Duodenal mucosa (tissue), 2 donors: ENCODE measurements around the gene RBM33.

Experiments used
- H3K27ac ChIP-seq: one replicate; pipeline ENCODE4 v1.7.0; 2013; ENCODE audit warnings: low read depth, low read length
- H3K27me3 ChIP-seq, 2 donors: one replicate each; pipeline ENCODE4 v1.7.0; 2013; ENCODE audit warnings: low read length in 2 of 2, control low read depth in 1 of 2; ENCODE audit not compliant: insufficient read depth in 2 of 2, control insufficient read depth in 1 of 2
- H3K36me3 ChIP-seq, 2 donors: one replicate each; pipeline ENCODE4 v1.7.0; 2013; ENCODE audit warnings: low read length in 2 of 2, control low read depth in 1 of 2; ENCODE audit not compliant: insufficient read depth in 2 of 2, control insufficient read depth in 1 of 2
- H3K4me1 ChIP-seq, 2 donors: one replicate each; pipeline ENCODE4 v1.7.0; 2013; ENCODE audit warnings: low read length in 2 of 2, control low read depth in 1 of 2; ENCODE audit not compliant: insufficient read depth in 2 of 2, control insufficient read depth in 1 of 2
- H3K4me3 ChIP-seq, 2 donors: one replicate each; pipeline ENCODE4 v1.7.0; 2013; ENCODE audit warnings: low read length in 2 of 2, low read depth in 1 of 2
- H3K9ac ChIP-seq, 2 donors: one replicate each; pipeline ENCODE4 v1.7.0; 2013; ENCODE audit warnings: low read length in 2 of 2, low read depth in 1 of 2
- H3K9me3 ChIP-seq, 2 donors: one replicate each; pipeline ENCODE4 v1.7.0; 2013; ENCODE audit warnings: low read length in 2 of 2, control low read depth in 1 of 2; ENCODE audit not compliant: control insufficient read depth in 1 of 2

RBM33 gene

DNA sequence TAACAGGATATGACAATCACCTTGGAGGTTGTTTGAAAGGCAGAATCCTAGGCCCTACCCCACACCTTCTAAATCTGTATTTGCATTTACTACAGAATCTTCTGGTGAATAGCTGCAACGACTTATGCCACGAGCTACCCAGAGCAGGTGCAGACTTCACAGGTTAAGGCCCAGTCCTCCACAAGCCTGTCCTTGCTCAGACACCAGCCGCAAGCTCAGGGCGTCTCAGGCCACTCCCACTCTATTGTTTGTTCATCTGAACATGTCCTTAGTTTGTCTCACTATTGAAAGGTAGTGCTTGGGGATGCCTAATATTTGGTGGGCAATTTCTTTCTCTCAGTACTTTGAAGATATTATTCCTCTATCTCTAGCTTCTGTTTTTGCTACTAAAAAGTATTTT, 18.9 kb upstream of the RBM33 start:
- Histone ChIP-seq H3K9ac (no peak overlapping the region), H3K4me1 (no peaks in the 10 kb centered on the region), H3K9me3 (peaks cover 6 to 10% of the 10 kb centered on the region in 2 donors), H3K27me3 (no peaks in the 10 kb centered on the region), H3K4me3 (no peak overlapping the region), H3K27ac (no peak overlapping the region), H3K36me3 (no peaks in the 10 kb centered on the region)

DNA sequence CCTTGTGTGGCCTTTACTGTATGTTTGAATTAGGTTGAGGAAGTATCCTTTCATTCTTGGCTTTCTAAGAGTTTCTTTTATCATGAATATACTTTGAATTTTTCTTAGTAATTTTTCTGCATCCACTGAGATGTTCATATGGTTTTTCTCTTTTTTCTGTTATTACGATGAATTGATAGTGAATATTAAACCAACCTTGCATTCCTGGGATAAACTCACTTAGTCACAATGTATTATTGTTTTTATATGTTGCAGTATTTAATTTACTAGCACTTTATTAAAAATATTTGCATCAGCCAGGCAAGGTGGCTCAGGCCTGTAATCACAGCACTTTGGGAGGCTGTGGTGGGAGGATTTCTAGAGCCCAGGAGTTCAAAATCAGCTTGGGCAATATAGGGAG, 15.3 kb upstream of the RBM33 start:
- H3K36me3 ChIP-seq, result no peaks in the 10 kb centered on the region
- H3K9me3 ChIP-seq, result peaks cover 6 to 10% of the 10 kb centered on the region in 2 donors
- no peak overlapping the region for H3K4me3 ChIP-seq
- no peaks in the 10 kb centered on the region for H3K27me3 ChIP-seq
- no peaks in the 10 kb centered on the region for H3K4me1 ChIP-seq
- H3K27ac ChIP-seq, result no peak overlapping the region
- no peak overlapping the region for H3K9ac ChIP-seq

DNA sequence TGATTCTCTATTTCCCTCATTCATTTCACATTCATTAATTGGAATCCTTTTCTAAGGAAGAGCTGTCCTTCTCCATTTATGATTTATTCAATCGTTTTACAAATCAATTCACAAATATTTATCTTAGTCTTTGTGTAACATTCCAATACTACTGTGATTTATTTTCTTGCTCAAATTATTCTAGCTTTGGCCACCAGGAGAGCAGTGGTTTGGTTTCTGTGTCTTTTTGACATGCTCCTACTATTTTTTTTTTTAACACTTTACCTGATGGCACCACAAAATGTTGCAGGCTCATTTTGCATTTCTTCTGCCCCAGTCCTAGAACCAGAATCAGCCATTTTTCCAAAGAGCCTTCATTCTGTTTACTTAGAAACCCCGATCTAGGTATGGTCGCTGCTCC, 13.3 kb upstream of the RBM33 start:
- Histone ChIP-seq H3K9ac (no peak overlapping the region), H3K4me1 (no peaks in the 10 kb centered on the region), H3K9me3 (peaks cover 6 to 17% of the 10 kb centered on the region in 2 donors), H3K27ac (no peak overlapping the region), H3K4me3 (no peak overlapping the region), H3K27me3 (no peaks in the 10 kb centered on the region), H3K36me3 (no peaks in the 10 kb centered on the region)

DNA sequence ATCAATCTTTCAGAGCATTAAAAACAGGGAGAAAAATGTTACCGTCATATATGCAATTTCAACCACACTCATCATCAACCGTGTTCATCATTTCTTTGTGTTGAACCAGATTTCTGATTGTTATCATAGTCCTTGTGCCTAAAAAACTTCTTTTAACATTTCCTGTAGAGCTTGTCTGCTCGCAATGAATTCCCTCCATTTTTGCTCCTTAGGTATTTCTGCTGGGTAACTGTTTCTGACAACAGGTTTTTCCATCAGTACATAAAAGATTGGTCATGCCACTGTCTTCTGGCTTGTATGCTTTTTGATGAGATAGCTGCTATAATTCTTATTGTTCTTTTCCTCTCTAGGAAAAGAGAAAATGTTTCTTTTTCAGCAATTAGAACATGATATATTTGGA, 8.6 kb upstream of the RBM33 start:
- Histone ChIP-seq H3K9ac (no peak overlapping the region), H3K27ac (no peak overlapping the region), H3K27me3 (no peaks in the 10 kb centered on the region), H3K36me3 (peaks cover 4 to 7% of the 10 kb centered on the region in 2 donors), H3K4me3 (no peak overlapping the region), H3K4me1 (no peaks in the 10 kb centered on the region), H3K9me3 (peaks cover 12 to 33% of the 10 kb centered on the region in 2 donors)

DNA sequence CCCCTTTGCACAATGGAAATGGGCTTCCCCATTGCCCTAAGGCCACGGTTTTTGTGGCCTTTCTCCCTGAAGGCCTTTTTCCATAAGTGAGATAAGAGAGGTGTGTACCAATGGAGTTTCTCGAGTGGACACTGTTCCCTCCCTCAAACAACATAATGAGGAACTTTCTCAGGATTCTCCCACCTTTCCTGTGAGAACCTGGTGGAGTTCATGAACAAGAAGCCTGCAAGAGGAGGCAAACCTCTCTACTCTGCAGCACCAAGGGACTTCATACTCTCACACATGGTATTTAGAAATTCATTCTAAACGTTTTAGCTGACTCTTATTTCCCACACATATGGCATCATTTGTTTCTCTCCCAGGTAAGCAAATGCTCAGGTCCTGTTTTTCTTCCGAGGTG, 7.3 kb upstream of the RBM33 start:
- no peaks in the 10 kb centered on the region for H3K27me3 ChIP-seq
- no peaks in the 10 kb centered on the region for H3K4me1 ChIP-seq
- H3K4me3 ChIP-seq, result no peak overlapping the region
- H3K27ac ChIP-seq, result no peak overlapping the region
- peaks cover 10 to 16% of the 10 kb centered on the region in 2 donors for H3K36me3 ChIP-seq
- peaks cover 12 to 33% of the 10 kb centered on the region in 2 donors for H3K9me3 ChIP-seq
- H3K9ac ChIP-seq, result no peak overlapping the region

DNA sequence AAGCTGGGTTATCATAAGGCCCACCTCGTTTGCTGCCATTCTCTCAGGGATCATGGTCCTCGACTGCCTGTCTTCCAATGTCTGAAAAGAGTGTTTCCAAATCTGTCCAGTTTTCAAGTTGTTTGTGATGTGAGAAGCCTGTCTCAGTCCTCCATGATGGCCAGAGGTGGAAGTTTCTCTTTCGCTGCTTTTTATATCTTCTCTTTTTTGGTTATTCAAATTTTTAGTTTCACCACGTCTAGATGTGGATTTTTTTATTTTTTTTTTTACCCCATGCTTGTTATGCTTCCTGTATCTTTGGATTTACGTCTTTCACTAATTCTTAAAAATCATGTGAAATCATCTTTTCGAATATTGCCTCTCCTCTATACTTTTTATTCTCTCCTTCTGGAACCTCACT, 6.1 kb upstream of the RBM33 start:
- Histone ChIP-seq H3K4me1 (peaks cover 0 to 2% of the 10 kb centered on the region in 2 donors), H3K27ac (no peak overlapping the region)

DNA sequence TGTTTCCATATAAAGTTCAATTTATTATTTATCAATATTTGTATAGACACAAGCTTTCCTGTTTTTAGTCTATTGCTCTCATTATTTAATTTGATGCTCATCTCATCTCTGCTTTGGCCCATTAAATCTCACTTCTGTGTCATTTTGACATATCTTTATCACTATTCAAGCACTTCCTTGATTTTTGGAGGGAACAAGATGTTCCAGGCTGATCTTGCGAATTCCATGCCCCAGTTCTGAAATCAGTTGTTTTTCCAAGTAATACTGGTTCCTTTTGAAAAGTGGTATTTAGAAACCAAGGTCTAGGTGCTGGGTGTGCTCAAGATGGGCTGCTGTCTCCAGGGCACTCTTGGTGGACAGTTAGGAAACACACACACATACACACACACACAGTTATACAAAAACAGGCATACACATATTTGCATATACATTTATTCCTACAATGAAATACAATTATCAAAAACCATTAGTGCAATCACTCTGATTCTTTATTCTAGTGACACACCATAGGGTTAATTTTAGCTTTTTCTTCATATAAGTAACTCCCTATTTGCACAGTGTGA, 4.4 kb upstream of the RBM33 start:
- H3K4me3 ChIP-seq, result no peak overlapping the region
- H3K4me1 ChIP-seq, result peaks cover 0 to 6% of the 10 kb centered on the region in 2 donors
- H3K9ac ChIP-seq, result no peak overlapping the region
- H3K36me3 ChIP-seq, result peaks cover 10 to 17% of the 10 kb centered on the region in 2 donors
- H3K9me3 ChIP-seq, result peaks cover 12 to 33% of the 10 kb centered on the region in 2 donors
- no peaks in the 10 kb centered on the region for H3K27me3 ChIP-seq
- no peak overlapping the region for H3K27ac ChIP-seq

More for the DNA sequence above, 6.1 kb upstream of the RBM33 start:
- Histone ChIP-seq H3K36me3 (peaks cover 10 to 17% of the 10 kb centered on the region in 2 donors), H3K4me3 (no peak overlapping the region), H3K9me3 (peaks cover 12 to 33% of the 10 kb centered on the region in 2 donors), H3K9ac (no peak overlapping the region), H3K27me3 (no peaks in the 10 kb centered on the region)

DNA sequence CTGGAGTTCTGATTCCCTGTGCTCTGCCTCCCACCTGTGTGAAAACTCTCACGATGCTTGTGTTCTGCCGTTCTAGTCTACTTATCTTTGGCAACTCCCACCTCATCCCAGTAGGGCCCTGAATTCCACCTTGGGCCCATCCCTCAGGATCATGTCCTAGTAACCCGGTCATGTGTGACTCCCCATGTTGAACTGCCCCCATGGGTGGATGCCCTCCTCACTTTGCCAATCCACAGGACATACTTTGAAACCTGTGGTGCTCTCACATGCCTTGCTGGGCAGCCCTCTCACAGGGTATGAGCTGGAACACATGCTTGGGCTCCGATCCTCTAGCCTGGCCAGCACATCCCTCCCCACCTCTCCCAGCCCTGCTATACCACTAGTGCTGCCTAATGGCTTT, 3.8 kb upstream of the RBM33 start:
- Histone ChIP-seq H3K9me3 (peaks cover 12 to 31% of the 10 kb centered on the region in 2 donors), H3K4me3 (no peak overlapping the region), H3K27me3 (no peaks in the 10 kb centered on the region), H3K9ac (no peak overlapping the region), H3K4me1 (peaks cover 3 to 10% of the 10 kb centered on the region in 2 donors), H3K27ac (no peak overlapping the region), H3K36me3 (peaks cover 10 to 17% of the 10 kb centered on the region in 2 donors)

DNA sequence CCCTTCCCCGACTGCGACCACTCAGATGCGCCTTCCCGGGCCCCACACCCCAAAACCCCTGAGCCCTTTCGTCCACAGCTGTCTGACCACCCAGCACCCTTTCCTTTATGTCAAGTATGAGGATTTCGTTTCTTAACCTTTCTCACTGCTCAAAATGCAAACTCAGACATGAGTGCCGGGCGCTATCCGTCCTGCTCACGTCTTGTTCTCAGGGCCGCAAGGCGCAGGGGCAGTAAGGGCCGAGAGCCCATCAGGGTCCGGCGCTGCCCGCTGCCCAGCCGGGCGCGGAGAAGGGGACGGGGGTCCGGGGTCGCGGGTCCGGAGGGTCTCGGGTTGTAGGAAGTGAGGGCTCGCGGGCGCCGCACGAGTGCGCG, 670 bp upstream of the RBM33 start:
- H3K4me1 ChIP-seq, result peaks cover 14 to 21% of the 10 kb centered on the region in 2 donors
- peak overlapping the region; percentile 90 to 97 for H3K9ac ChIP-seq
- peaks cover 13 to 26% of the 10 kb centered on the region in 2 donors for H3K36me3 ChIP-seq
- H3K4me3 ChIP-seq, result peak overlapping the region; percentile 90 to 98
- H3K27ac ChIP-seq, result peak overlapping the region; percentile 92
- H3K27me3 ChIP-seq, result no peaks in the 10 kb centered on the region
- H3K9me3 ChIP-seq, result peaks cover 4 to 12% of the 10 kb centered on the region in 2 donors

DNA sequence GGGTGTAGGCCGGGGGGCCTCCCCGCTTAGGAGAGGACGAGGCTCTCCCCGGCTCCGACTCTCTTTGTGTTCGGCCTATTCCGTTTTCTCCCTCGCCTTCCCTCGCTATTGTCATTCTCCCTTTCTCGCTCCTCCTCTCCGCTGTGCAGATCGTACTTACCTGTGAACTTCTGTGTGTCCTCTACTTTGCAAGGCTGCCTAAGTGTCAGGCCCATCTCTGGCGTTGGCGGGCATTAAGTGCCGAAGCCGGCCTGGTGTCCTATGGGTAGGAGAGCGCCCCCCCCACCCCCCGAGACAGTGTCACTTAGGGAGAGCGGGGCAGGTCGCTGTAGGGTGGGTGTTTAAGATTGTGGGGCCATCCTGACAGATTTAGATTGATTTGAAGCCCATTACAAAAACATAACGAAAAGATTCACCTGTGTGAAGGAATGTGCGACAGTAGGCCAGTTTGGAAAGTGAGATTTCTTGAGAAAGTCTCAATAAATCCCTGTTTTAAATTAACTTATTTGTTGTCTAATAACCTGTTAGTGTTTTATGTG, 579 bp downstream of the RBM33 start:
- H3K27ac ChIP-seq, result peak overlapping the region; percentile 92
- H3K9me3 ChIP-seq, result peaks cover 6 to 14% of the 10 kb centered on the region in 2 donors
- peaks cover 17 to 26% of the 10 kb centered on the region in 2 donors for H3K36me3 ChIP-seq
- peak overlapping the region; percentile 90 to 98 for H3K4me3 ChIP-seq
- peaks cover 14 to 21% of the 10 kb centered on the region in 2 donors for H3K4me1 ChIP-seq
- peak overlapping the region; percentile 90 to 97 for H3K9ac ChIP-seq
- H3K27me3 ChIP-seq, result no peaks in the 10 kb centered on the region
